HepG2 (cell line): ENCODE measurements around the gene PLCB1.

Experiments
- IRF2 ChIP-seq: IDR thresholded peaks from 2 replicates; pipeline ENCODE4 v1.6.1; 2018; ENCODE audit warnings: missing genetic modification reagents, missing compliant biosample characterization
- POLR2AphosphoS5 ChIP-seq: IDR thresholded peaks from 2 replicates; pipeline ENCODE4 v1.6.1; 2012; ENCODE audit warnings: low read depth, low read length
- ZNF136 ChIP-seq: sonication (generic); formaldehyde crosslinking; IDR thresholded peaks from 2 replicates; pipeline ENCODE4 v1.8.1; 2022; ENCODE audit warnings: low read depth, mild to moderate bottlenecking, moderate library complexity, missing genetic modification reagents

- TF ChIP-seq ZNF136 (CRISPR knock-in tag) = no peak
- TF ChIP-seq POLR2AphosphoS5 = no peak
- no peak for TF ChIP-seq IRF2 (CRISPR knock-in tag)
Measured at GRCh38 chr20:8535403-8536261, 403.6 kb downstream of the PLCB1 start.
